Suprapubic skin (tissue), 3 donors: ENCODE results near the gene FIZ1.

Source experiments
- CTCF ChIP-seq, 2 donors: fragments of 200-600 bp in 1 of 2; fragments of 450-650 bp in 1 of 2; sonication (generic) in 1 of 2; IDR thresholded peaks; one replicate each; pipeline ENCODE4 v1.5.1; 2016 to 2019; ENCODE audit warnings: antibody characterized with exemption in 2 of 2, mild to moderate bottlenecking in 1 of 2, moderate library complexity in 1 of 2
- POLR2A ChIP-seq, 2 donors: fragments of 450-650 bp; IDR thresholded peaks; one replicate each; pipeline ENCODE4 v1.6.1; 2017; ENCODE audit warnings: antibody characterized with exemption in 2 of 2, mild to moderate bottlenecking in 2 of 2, moderate library complexity in 2 of 2

- no peak for TF ChIP-seq CTCF (IDR thresholded peaks at IDR 0.05)
- no peak for TF ChIP-seq POLR2A (IDR thresholded peaks at IDR 0.05)
Measured at GRCh38 chr19:55542292-55542855, 56.9 kb downstream of the FIZ1 start.
